HG02981 (cell line): ENCODE measurements around the gene KCTD20.

Source experiments
- ATAC-seq: cut with Tn5 transposase; IDR thresholded peaks from one replicate; pipeline ENCODE4 v1.9.1; 2021; ENCODE audit warnings: mild to moderate bottlenecking, moderate library complexity; ENCODE audit not compliant: unreplicated experiment

The KCTD20 gene

GRCh38 chr6:36492092-36492491 is 49.3 kb downstream of the KCTD20 start:
- ATAC-seq, result no peak

DNA sequence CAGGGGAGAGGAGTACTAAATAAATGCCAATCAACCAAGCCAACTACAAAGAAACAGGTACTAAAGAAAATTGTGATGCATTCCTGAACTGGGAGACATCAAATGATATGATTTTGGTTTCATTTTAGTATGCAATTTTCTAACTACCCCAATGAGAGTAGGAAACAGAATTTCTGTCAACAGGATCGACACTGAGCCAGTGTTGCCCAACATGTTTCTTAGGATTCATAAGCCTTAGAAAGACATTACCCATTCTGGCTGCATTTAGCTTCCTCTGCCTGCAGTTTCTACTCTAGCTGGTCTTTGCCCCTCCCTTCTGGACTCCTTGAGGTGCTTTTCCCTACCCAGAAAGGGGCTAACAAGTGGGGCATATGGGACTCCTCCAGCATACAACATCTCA is 49.8 kb downstream of the KCTD20 start:
- ATAC-seq, result no peak

GRCh38 chr6:36493319-36493718 is 50.5 kb downstream of the KCTD20 start:
- no peak for ATAC-seq

DNA sequence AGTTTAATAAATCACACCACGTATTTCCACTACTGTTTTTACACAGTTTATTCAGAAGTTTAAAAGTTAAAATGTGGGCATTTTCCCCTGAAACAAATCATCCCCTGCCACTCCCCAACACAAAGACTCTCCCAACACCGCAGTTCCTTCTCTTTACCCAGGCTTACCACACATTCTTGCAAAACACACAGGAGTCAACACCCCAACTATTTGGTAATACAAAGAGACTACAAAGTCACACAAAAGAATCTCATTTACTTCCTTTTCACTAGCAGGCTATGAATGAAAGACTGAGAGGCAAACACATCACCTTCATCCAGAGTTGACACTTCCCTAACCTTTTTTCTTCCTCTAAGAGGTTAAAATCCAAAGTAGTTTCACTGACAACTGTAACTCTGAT is 51.1 kb downstream of the KCTD20 start:
- ATAC-seq, result no peak

DNA sequence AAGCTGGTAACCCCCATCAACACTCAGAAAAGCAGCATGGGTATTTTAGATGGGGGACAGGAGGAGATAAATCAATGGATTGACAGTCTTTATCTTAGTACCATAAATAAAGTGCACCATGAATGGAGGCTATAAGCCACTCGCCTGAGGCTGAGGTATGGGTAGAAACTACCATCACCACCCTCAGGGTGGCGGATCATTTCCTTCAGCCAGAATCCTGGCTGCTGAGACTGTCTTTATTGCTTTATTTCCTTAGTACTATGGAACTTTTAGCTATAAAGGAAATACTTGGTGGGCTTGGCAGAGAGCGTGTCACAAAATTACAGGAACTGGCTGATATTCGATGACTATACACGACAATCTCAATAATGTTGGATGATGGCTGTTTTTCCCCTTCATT is 52.3 kb downstream of the KCTD20 start:
- ATAC-seq, result no peak

DNA sequence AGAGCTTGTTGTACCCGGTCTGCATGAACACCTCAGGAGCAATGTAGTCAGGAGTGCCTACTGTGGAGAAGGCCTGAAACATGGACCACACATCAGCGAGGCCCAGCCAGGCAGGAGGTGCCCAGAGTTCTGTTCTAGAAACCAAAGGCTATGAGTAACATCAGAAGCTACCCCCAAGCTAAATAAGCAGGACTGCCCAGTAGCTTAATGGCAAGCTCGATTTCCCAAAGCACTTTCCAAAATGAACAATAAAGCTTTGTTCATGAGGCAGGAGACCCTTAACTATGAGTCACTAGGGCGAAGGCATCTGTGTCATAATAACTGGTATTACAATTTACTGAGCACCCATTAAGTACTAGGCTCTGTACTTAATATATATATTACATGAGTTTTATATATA is 57.1 kb downstream of the KCTD20 start:
- ATAC-seq, result no peak

GRCh38 chr6:36501686-36502085 is 58.9 kb downstream of the KCTD20 start:
- ATAC-seq, result no peak

GRCh38 chr6:36504181-36504580 is 61.4 kb downstream of the KCTD20 start:
- ATAC-seq, result no peak

DNA sequence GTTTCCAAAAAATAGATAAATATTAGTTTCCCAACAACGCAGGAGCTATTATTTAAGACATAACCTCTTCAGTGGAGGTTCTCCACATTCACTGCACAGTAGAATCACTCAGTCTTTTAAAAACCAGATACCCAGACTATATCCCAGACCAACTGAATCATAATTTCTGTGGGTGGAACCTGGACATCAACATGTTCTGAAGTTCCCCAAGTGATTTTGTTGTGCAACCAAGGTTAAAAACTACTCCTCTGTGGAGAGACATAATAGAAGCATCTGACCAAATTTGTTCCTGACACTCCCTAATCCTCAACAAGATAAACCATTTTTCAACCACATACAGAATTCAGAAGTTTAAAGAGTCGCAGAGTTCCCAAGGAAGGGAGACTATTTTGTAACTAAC is 62.2 kb downstream of the KCTD20 start:
- no peak for ATAC-seq

DNA sequence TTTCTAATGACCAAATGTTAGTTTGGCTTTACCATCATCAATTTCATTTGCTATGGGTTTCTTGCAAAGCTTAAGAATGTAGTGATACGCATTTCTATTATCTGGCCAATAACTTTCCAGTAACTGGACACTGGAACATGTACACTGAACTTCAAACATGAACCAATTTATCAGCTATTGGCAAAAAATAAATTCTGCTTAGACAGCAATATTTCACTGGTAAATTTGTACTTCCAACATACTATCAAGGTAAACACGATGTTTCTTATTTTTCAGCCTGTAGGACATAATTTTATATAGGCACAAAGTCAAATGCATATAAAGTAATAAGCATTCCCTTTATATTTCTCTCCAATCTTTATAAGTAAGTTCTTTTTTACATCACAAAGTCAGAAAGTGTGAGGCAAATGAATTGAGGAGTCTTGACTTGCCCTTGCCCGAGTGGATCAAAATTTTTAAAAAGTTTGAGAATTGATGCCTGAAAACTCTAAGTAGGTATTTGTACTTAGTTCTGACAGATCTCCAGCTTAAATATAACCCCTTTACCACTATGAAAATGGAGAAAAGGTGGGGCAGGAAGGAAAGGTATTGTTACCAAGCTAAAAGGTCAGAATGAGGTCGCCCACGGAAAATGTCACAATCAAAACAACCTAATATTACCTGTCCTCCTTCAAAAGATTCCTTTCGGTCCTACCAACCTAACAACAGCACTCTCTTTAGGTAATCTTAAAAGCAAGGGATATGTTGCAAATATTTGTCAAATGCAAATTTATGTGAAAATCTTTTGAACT is 63.1 kb downstream of the KCTD20 start:
- ATAC-seq, result no peak

DNA sequence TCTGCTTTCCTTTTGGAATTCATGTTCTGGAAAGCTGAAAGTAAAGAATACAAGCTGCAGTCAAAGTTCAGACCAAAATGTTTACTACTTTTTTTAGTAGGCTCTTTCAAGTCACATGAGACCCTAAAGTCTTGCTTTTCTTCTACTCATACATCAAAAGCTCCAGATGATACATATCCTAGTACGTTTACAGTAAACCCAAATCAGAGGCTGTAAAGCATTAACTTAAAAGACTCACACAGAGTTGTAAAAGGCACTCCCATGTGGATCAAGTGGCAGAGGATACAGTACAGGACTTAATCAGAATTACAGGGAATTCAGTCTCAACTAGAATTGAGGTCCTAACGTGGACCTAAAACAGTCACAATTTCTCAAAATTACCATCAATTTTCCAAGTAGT is 63.8 kb downstream of the KCTD20 start:
- no peak for ATAC-seq

GRCh38 chr6:36508532-36508931 is 65.7 kb downstream of the KCTD20 start:
- no peak for ATAC-seq

DNA sequence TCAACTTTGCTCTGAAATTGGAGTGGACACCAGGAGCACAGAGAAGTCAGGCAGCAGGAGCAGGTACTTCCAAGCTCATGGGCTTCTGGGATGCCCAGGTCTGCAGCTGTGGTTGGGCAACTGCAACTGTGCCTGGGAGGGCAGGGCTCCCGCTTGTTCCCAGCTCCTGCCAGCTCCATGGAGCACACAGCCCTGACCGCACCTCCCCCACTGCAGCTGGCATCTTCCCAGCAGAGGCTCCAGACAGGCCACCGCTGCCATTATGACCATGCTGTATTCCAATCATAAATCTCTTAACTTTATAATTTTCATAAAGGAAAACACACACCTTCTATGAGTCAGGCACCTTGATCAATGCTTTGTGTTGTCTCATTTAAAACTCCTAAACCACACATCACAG is 67.6 kb downstream of the KCTD20 start:
- ATAC-seq, result no peak

GRCh38 chr6:36514554-36515456 is 72.0 kb downstream of the KCTD20 start:
- ATAC-seq, result no peak

DNA sequence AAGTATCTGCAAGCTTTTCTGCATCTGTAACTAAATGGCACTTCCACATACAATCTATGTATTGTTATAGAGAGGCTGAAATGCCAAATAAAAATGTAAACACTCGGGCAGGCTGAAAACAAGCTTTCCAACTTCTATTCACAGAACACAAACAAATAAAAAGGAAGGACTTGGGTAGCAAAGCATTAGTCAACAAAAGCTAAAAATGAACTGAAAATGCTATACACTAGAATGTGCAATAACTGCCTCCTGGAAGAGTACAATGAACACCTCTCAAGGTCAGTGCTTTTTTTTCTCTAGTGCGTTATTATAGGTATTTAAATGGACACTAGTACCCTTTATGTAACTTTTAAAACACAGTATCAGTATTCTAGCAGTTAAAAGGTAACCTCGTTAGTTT is 73.0 kb downstream of the KCTD20 start:
- ATAC-seq, result no peak

DNA sequence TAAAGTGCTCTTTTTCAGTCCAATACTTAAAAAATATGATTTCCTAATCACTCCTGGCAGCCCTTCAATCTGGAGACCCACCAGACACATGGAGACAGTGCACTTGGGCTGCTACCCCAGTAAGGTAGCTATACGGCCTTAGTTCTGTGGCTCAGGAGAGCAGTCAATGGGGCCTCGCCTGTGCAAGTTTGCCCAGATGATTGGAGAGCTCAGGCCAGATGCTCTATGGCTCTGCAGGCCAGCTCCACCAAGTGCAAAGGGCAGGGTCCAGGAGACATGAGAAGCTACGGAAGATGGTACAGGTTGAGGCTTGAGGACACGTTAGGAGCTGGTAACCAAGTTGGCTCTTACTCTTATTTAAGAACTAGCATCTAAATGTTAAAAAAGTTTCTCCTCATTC is 73.8 kb downstream of the KCTD20 start:
- no peak for ATAC-seq

GRCh38 chr6:36516988-36517387 is 74.2 kb downstream of the KCTD20 start:
- ATAC-seq, result no peak

GRCh38 chr6:36517408-36517807 is 74.6 kb downstream of the KCTD20 start:
- no peak for ATAC-seq

GRCh38 chr6:36519352-36519751 is 76.6 kb downstream of the KCTD20 start:
- no peak for ATAC-seq

DNA sequence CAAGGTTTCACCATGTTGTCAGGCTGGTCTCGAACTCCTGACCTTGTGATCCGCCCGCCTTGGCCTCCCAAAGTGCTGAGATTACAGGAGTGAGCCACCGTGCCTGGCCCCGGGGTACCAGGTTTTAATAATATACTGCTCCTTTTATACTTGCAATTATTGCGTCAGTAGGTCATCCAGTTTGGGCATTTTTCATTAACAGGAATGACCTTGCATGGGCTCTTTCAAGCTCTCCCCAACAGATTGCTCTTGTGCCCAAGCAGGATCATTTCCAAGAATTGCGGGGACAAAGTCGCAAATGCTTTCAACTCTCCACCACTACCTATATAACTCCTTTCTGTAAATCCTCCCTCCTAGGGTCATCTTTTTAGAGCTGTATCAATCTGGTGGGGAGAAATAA is 80.7 kb downstream of the KCTD20 start:
- ATAC-seq, result no peak

GRCh38 chr6:36523936-36524499 is 81.2 kb downstream of the KCTD20 start:
- ATAC-seq, result no peak

GRCh38 chr6:36524871-36525270 is 82.1 kb downstream of the KCTD20 start:
- no peak for ATAC-seq
